ENCODE measurements around the gene MAMSTR.

MAMSTR gene

DNA sequence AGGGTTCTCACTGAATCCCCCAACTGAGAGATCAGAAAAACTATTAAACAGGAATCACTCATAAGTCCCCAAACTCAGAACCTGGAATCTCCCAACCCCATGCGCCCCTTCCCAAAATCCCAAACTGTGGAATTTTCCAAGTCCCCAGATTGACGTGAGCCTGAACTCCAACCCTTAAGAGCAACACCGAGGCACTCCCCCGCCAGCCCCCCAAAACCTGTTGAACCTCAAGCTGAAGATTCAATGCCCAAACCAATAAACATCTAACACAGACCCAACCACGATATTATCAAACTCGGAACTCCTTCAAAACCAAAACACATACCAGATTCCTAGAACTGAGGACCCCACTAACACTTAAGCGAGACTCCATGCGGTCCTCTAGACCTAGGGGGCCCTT lies 26.6 kb upstream of the MAMSTR start:
- no peak for DNase-seq (ENCODE audit: low spot score)

DNA sequence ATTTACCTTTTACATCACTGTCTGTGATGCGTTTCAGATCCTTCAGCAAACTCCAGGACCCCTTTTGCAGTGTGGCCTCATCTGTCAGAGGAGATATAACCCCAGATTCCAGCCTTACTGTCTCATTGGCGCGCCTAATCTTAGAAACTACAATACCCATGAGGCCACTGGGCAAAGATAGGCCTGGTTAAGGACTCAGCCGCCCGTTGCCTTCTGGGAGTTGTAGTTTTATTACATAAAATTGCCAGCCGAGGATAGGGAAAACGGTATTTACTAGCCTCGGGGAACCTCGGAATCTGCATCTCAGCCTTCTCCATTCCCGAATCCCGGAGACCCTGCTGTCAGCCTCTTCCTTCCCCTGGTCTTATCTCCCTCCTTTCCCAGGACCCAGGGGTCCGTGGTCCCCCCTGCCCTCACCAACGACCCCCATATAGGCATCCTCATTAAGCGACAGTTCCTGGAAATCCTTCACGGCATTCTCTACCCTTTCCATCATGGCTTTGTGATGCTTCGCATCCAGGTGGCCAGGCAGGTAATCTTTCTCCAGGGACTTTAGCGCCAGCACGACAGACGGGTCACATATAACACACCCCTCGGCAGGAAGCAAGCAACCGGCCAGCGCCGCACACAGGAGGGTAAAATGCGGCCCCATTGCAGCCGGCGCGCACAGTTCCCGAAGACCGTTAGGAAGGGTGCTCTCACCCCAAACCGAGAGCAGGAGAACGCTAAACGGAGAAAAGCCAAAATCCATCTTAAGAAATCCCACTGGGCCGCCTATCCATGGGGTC lies 25.9 kb upstream of the MAMSTR start:
- no peak for DNase-seq (ENCODE audit: low spot score)

DNA sequence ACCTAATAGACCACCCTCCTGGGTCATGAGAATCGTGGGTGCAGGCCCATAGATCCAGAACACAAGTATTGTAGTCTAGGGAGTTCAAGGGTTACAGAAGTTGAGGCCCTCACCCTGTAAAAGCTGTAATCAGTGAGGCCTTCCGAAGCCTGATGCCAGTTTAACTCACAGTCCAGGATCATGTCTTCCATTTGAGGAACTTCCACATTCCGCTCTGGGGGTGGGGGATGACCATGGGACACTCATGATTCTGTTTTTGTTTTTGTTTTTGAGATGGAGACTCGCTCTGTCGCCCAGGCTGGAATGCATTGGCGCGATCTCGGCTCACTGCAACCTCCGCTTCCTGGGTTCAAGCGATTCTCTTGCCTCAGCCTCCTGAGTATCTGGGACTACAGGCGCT lies 22.6 kb upstream of the MAMSTR start:
- no peak for DNase-seq (ENCODE audit: low spot score)

DNA sequence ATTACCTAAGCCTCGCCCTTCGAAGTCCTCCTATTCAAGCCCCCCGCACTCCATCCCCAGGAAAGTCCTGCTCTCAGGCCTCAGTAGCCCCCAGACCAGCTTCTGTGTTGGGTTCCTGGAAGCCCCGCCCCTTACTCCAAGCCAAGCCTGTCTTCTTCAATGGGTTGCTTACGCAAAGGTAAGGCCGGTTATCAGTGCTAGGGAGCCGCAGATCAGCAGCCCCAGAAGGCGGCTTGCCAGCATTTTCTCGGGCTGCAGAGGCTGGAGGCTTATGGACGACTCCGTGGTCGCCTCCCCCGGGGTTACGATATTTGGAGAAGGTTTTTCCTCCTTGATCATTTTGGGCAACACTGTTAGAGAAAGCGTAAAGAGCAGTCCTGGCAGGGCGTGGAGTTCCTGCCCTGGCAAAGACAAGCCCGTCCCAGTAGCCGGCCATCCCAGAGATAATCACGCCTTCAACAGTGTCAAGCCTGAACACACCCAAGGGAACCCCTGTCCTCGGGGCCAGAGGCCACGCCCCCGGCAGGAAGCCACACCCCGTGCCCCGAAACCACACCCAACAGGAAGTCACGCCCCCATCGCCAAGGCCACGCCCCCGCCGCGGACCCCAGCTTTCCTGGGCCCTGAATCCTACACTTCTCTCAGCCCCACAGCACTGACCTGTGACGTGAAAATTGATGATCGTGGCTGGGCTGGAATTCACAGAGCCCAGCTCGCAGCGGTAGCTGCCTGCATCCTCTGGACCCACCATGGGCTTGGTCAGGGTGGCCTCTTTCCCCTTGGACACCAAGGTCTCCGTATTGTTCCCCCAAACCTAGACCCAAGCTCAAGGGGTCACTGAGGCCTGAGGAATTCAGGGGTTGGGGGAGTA lies 21.8 kb upstream of the MAMSTR start:
- no peak for DNase-seq (ENCODE audit: low spot score)

DNA sequence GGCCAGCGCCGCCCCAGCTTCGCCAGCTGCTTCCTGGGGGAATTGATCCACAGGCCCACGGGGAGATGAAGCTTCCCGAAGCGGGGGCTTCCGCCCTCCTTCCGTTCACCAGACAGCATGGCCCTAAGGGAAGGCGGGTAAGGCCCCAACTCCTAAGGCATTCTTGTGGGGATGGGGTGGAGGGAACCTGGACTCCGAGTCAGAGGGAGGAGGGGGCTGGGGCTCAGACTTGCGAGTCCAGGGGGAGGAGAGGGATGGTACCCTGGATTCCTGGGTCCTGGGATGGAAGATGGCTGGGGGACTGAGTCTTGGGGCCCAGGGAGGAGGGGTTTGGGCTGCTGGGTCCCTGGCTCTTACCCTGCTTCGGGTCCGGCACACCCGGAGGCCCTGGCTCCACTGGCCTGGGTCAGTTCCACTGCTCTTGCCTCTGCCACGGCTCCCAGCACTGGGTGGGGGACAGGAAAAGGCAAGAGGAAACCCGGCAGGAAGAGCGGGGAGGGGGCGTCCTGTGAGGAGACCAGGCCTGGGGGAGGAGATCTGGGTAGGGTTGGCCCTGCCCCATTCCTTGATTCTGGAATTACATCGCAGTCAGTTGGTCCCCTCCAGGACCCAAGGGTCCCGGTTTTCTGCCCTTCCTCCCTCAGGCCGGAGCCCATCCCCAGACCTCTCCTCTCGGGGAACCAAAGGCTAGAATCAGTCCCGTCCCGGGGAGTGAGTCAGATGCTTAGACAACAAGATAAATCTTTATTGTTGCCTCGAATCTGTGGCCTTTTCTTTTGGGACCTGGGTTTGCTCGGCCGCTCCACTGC lies 20.8 kb upstream of the MAMSTR start, which contains the start of gene RASIP1:
TSS of gene RASIP1 (minus strand) at position 447 of the 809 bp plus-strand sequence. CDS start at position 119, 328 bp downstream.
- DNase-seq (ENCODE audit: low spot score) = no peak

DNA sequence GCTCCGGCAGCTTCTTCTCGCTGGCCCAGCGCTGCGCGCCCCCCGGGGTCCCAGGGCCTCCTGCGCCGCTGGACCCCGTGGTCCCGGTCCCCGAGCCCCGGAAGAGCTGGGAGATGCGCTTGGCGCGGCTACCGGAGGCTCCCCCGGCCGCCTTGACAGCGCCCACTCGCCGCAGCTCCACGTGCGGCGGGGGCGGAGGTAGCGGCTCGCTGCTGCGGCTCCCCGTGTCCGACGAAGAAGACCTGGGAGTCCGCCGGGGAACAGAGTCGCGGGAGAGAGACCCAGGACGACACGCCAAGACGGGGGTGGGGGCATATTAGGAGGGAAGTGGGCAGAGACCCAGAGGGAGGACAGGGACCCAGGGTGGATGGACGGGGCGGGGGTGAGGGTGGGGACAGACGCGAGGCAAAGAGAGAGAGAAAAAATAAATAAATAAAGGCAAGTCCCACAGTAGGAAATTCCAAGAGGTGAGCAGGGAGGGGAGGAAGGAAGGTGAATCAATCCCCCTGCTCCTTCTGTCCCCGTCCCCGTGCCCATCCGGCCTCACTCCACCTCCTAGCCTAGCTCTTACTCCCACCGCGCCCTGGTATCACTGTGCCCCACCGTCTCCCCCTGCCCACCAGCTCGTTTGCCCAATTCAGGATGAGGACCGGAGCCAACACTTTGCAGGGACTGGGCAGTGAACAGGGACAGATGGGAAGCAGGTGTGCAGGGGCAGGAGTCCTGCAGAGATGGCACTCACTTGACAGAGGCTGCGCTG lies 20.1 kb upstream of the MAMSTR start:
- DNase-seq (ENCODE audit: low spot score) = no peak

DNA sequence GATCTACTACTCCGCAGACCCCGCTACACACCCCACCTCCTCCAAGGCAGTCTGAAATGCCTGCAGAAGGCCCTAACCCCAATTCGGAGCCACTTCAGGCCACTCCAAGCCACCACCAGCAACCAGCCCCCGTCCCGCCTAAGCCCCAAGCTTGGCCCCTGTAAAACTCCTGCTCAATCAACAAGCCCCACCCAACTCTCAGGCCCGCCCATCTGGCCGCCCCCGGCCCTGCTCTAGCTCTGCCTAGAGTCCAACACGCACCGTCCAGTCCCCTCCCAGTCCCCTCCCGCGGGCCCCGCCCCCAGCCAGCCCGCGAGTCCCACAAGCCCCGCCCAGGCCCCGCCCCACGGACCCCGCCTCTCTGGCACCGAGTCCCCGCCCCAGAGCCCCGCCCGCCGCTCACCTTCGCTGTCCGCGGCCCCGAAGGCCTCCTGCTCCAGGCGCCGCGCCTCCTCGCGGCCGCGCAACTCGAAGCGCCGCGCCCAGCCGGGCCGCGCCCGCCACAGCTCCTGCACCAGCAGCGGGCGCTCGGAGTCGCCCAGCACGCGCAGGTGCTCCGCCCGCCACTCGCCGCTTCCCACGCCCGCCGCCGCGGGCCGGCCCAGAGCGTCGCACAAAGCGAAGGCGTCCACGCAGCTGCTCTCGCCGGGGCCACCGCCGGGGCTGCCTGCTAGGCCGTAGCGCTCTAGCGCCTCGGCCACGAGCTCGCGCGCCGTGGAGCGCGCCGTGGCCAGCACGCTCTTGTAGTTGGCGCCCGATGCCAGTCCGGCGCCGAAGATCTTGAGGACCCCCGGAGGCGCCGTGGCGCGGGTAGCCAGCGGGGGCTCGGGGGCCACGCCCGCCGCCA lies 19.3 kb upstream of the MAMSTR start:
- peak; percentile 97 for DNase-seq (ENCODE audit: low spot score)

DNA sequence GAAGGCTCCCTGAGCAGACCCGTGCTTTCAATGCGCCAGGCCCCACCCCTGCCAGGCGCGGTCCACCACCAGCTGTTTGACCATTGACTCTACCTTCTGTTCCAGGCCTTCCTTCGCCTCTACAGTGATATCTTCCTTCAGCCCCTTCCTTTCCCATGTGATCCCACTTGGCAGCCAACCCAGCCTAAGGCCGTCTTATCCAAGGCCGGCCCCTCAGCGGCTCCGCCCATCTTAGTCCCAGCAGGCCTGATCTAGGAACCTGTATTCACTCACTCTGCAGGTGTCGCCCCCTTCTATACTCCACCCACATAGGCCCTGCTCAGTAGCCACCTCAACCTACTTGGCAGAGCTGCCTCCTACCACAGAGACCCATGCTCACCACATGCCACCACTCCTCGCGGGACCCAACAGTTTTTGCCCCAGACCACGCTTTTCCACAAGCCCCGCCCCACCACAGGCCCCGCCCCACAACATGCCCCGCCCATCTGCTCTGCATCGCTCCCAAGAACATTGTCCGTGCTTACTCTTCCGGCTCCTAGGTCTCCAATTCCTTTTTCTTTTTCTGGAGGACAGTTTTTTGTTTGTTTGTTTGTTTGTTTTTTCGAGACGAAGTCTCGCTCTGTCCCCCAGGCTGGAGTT lies 18.0 kb upstream of the MAMSTR start:
- no peak for DNase-seq (ENCODE audit: low spot score)

DNA sequence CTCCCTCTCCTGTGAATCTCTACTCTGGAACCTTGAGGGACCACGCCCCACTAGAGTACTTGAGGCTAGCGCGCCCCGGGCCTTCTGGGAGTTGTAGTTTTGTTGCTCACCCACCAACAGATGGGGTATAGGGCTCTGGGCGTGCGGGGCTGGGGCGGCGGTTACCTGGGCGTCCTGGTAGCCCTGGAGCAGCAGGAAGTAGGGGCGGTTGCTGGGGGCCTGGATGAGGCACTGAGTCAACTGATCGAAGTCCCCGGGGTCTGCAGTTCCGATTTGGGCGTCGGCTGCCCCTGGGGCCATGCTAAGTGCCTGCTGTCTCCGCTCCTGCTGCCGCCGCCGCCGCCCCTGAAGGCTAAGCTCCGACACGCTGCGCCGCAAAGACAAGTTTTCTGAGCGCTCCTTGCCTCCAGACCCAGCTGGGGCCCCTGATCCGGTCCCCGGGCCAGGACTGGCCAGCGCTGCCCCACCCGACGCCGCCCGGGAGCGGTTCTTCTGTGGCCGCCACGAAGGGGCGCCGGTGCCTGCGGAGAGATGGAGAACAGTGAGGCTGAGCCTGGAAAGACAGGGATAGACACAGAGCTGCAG lies 15.6 kb upstream of the MAMSTR start:
- no peak for DNase-seq (ENCODE audit: low spot score)

DNA sequence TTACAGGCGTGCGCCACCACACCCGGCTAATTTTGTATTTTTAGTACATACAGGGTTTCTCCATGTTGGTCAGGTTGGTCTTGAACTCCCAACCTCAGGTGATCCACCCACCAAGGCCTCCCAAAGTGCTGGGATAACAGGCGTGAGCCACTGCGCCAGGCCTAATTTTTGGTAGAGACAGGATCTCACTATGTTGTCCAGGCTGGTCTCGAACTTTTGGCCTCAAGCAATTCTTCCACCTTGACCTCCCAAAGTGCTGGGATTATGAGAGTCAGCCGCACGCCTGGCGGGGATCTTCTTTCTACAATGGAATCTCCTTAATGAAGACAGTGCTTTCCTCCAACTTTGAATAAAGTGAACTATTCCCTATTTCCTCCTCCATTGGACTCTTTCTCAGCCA lies 15.1 kb upstream of the MAMSTR start:
- DNase-seq (ENCODE audit: low spot score) = no peak

DNA sequence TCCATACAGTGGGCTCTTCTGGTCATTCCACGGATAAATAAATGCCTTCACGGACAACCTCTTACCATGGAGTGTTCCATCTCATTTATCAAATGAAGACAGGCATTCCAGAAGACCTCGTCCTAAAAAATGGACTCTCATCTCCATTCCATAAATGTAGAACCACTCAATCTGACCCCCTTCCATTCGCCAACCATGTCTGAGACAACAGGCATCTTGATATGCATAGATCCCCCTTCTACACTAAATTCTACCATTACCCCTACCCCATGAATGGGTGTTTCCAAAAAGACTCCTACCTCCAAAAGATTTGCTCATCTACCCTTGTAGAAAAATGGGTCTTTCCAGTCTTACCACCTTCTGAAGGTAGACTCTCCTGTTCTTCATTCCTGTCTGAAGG lies 11.9 kb upstream of the MAMSTR start:
- no peak for DNase-seq (ENCODE audit: low spot score)

DNA sequence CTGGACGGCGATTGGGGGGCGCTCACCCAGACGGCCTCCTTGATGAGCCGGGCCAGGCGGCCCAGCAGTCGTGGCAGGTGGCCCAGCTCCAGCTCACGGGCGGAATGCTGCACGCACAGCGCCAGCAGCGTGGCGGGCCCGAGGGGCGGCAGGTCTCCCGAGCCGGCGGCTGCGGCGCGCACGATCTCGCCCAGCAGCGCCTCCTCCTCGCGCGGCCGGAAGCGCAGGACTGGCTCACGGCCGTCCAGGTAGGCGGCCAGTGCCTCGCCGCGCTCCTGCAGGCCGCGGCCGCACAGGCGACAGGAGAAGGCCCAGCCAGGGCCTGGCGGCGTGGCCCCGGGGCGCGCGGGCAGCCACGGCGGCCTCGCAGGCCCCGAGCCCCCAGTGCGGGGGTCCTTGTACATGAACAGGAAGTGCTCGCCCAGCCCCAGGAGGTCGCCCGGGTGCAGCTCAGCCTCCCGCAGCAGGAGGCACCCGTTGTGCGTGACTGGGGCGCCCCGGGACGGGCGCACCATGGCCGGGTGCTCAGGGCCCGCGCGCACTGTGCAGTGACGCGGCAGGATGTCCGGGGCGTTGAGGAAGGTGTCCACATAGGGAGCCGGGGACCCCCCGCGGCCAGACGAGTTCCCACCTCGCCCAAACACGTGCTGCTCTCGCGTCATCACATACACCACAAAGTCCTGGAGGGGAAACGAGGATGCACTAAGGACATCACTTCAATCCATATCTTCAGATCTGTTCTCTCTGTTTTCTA lies 9.6 kb upstream of the MAMSTR start:
- peak; percentile 60 for DNase-seq (ENCODE audit: low spot score)

DNA sequence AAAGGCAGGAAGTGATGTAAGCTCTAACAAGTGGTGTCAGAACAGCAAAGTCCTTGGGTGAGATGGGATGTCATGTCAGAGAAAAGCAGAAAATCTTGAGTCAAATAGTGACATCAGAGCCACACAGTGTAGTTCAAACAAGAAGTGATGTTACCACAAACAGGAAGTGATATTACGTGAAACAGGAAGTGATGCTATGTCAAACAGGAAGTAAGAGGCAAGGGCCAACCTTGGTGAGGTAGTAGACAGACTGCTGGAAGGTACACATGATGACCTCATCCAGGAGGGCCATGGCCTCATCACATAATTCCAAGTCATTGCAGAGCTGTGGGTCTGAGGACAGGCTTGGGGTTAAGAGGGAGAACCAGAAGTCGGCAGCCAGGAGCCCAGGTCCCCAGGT lies 7.0 kb upstream of the MAMSTR start:
- DNase-seq (ENCODE audit: low spot score) = no peak

DNA sequence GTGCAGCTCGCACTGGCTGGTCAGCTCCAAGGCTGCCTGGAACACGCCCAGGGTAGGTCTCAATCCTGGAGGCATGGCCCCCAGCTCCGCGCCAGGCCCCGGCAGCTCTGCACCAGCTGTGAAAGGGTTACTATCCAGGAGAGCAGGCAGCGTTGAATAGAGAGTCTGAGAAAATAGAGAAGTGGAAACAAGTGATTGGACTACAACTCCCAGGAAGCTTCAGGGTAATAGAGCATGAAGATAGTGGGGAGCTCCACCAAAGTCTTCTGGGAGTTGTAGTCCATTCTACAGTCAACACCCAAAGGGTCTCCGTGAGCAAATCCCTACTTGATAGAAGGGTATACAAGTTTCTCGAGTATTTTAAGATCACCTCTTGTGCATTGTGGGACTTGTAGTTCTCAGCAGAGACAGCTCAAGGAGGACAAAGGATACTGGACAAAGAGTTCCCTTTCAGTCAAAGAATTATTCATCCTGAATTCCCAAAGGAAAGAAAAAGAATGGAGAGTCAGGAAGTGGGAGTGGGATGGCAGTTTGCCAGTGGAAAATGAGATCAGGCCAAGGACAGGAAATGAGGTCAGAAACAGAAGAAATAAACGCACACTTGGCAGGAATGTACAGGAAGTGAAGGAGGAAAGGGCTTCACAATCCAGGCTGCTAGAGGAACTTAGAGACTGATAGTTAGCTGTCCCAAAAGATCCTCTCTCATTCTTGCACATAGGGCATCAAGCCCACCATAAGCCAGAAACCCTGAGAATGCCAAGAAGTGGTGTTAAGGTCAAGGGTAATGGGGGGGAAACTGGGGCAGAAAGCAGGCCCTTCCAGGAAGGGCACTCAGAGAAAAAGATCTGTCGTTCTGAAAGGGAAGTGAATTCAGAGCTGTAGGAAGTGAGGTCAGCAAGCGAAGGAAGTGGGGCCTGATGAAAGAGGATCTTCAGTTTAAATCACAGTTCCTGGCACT lies 5.5 kb upstream of the MAMSTR start:
- no peak for DNase-seq (ENCODE audit: low spot score)

DNA sequence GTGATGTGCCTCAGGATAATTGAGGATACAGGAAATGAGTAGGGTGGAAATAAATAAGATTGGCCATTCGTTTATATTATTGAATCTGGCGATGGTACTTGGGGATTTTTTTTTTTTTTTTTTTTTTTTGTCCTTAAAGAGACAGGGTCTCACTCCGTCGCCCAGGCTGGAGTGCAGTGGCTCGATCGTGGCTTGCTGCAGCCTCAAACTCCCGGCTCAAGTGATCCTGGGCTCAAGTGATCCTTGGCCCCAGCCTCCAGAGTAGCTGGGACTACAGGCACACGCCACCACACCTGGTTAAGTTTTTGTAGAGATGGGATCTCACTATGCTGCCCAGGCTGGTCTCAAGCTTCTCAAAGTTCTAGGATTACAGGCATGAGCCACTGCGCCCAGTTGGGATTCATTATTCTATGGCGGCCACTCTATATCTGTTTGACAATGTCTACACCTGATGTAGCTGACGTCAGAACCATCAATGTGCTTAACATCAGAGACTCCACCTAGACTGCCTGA lies 2.7 kb upstream of the MAMSTR start:
- no peak for DNase-seq (ENCODE audit: low spot score)

DNA sequence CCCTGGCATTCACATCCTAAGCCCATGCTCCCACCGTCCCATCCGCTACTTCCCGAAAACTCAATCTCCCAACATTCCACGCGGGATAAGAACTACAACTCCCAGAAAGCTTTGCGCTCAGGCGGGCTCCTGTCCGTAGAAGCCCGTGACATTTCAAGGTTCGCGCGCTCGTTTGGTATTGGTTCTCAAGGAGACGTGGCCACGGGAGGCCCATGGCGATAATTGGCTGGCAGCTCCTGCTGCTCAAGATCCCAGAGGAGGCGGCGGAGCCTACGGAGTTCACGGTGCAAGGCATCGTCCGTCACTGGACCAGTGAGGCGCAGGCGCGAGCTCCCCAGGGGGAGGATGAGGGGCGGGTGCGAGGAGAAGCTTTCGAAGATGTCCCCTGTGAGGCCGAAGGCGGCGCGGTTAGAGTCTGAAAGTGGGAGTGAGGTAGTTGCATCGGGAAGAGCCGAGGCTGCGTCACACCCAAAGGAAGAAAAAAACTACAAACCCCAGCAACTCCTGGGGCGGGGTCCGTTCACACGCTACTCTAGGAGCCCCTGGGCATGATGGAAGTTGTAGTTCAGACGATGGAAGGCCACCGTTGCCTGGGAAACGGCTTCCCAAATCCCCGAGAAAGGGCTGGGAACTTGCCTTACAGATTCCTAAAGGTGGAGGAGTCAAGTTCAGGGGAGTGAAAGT lies 1.2 kb upstream of the MAMSTR start:
- DNase-seq (ENCODE audit: low spot score) = peak; percentile 99

DNA sequence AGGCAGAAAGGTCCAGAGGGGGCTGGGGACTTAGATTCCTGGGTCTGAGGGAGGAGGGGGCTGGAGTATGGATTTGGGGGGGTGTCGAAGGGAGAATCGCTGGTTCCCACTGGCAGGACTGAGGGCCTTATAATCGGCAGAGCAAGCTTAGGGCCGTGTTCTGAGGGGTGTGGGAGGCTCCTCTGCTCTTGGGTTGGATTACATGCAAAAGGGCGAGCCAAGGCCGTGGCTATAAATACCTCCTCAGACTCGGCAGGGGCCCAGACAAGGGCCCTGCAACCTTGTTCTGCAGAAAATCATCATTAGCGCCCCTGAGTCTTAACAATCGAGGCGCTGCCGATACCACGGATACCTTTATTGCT lies 707 bp upstream of the MAMSTR start:
- no peak for DNase-seq (ENCODE audit: low spot score)

Measured in left forelimb (tissue), 1 donor.